Hematopoietic multipotent progenitor cell treated with erythropoietin and hydrocortisone succinate and interleukin-3 and kit ligand, for 6 days (in vitro differentiated cells): ENCODE results near the gene UPP1.
A peak's percentile ranks its signal among the peaks of the same experiment; 100 is the strongest.
"Not testable (repeated sequence)": the region's sequence is repeated elsewhere in the genome, so short reads cannot be mapped to it uniquely, and the experiment has no call there.

Experiments
- DNase-seq: peaks from one replicate; pipeline ENCODE4 v3.0.0-alpha.2; 2015

Gene UPP1

GRCh38 chr7:48112401-48113165, 23.5 kb downstream of the UPP1 start:
- no peak for DNase-seq

GRCh38 chr7:48113275-48113674, 24.2 kb downstream of the UPP1 start:
- no peak for DNase-seq

- DNase-seq = no peak
Measured at GRCh38 chr7:48114115-48114514, 25.1 kb downstream of the UPP1 start.

- DNase-seq = no peak
Measured at GRCh38 chr7:48114589-48114988, 25.5 kb downstream of the UPP1 start.

GRCh38 chr7:48116043-48116442, 27.0 kb downstream of the UPP1 start:
- no peak for DNase-seq

GRCh38 chr7:48118041-48118440, 29.0 kb downstream of the UPP1 start:
- DNase-seq = no peak

- not testable (repeated sequence) for DNase-seq
Measured at GRCh38 chr7:48120536-48120935, 31.5 kb downstream of the UPP1 start.

- DNase-seq = no peak
Measured at GRCh38 chr7:48126037-48126436, 37.0 kb downstream of the UPP1 start.

GRCh38 chr7:48130658-48131108, 41.6 kb downstream of the UPP1 start:
- DNase-seq = no peak

- no peak for DNase-seq
Measured at GRCh38 chr7:48132792-48133191, 43.7 kb downstream of the UPP1 start.

GRCh38 chr7:48139459-48139858, 50.4 kb downstream of the UPP1 start:
- peak; percentile 6 for DNase-seq

- no peak for DNase-seq
Measured at GRCh38 chr7:48140001-48140681, 51.1 kb downstream of the UPP1 start.

- DNase-seq = no peak
Measured at GRCh38 chr7:48141521-48141920, 52.5 kb downstream of the UPP1 start.

- no peak for DNase-seq
Measured at GRCh38 chr7:48144291-48144768, 55.3 kb downstream of the UPP1 start.

GRCh38 chr7:48147078-48147591, 58.1 kb downstream of the UPP1 start:
- DNase-seq = no peak

- not testable (repeated sequence) for DNase-seq
Measured at GRCh38 chr7:48147690-48148089, 58.6 kb downstream of the UPP1 start.

GRCh38 chr7:48148311-48148710, 59.2 kb downstream of the UPP1 start:
- DNase-seq = no peak

GRCh38 chr7:48149058-48149457, 60.0 kb downstream of the UPP1 start:
- no peak for DNase-seq

- DNase-seq = no peak
Measured at GRCh38 chr7:48150086-48150485, 61.0 kb downstream of the UPP1 start.

GRCh38 chr7:48154792-48155413, 65.8 kb downstream of the UPP1 start:
- DNase-seq = peak; percentile 35
